K562 (cell line): ENCODE measurements around the gene PRKACA. TPM values are rescaled to one million over a fixed set of nuclear protein-coding genes. Genes with fewer than 3 reads are reported as not detected.
A peak's percentile ranks its signal among the peaks of the same experiment; 100 is the strongest.

ENCODE experiments used
- ATAC-seq: fragments of 200-7000 bp; cut with Tn5 transposase; 3 replicates; pipeline ENCODE4 v1.9.1; 2020; ENCODE audit warnings: moderate library complexity
- BruUV-seq: library from RNA; stranded (reverse); fragments of 400-500 nt; replicated peaks from 2 replicates; lab custom pipeline; 2021; lab: Mats Ljungman, UMichigan
- CTCF ChIA-PET: fragments of 300-600 bp; formaldehyde crosslinking; extraction: SDS; loops from one replicate; lab custom pipeline; 2021; ENCODE audit warnings: low intra/inter-chr PET ratio; lab: Yijun Ruan, JAX
- POLR2A ChIA-PET: fragments of 300-600, 350-650 bp; sonication (Branson Sonifier 250); formaldehyde crosslinking; extraction: SDS; loops from one replicate; lab custom pipeline; 2021; ENCODE audit warnings: antibody characterized with exemption, inconsistent platforms; lab: Yijun Ruan, JAX
- DNase-seq, 4 experiments: peaks; one replicate each; pipeline versions ENCODE4 v3.0.0 to v3.0.0-alpha.2; 2011 to 2018; ENCODE audit warnings: low spot score in 3 of 4, mixed read lengths in 3 of 4; ENCODE audit errors: extremely low read depth in 1 of 4
- FAIRE-seq: peaks from 2 replicates; lab custom pipeline; 2011; peaks lifted over from hg19 to GRCh38; lab: Jason Lieb, UNC
- H2AFZ ChIP-seq: 2 replicates; pipeline ENCODE4 v1.6.0; 2011; ENCODE audit warnings: low read depth, low read length, control low read depth, inconsistent platforms
- H3K27ac ChIP-seq: fragments of 200-600 bp; 3 replicates; pipeline ENCODE4 v1.8.0; 2011; ENCODE audit warnings: low read depth, mild to moderate bottlenecking, control low read depth, inconsistent platforms, low read length, moderate library complexity, mixed read lengths; ENCODE audit errors: extremely low read depth
- H3K27me3 ChIP-seq, 2 experiments: fragments of 300-600 bp in 1 of 2; 2 replicates in 1 of 2; 3 replicates in 1 of 2; pipeline versions ENCODE4 v1.6.0 to v1.8.0; 2011; ENCODE audit warnings: inconsistent platforms in 2 of 2, low read length in 2 of 2, mild to moderate bottlenecking in 1 of 2, mixed read lengths in 1 of 2, moderate library complexity in 1 of 2; ENCODE audit not compliant: control insufficient read depth in 2 of 2, insufficient read depth in 2 of 2
- H3K36me3 ChIP-seq: fragments of 300-600 bp; 3 replicates; pipeline ENCODE4 v1.8.0; 2011; ENCODE audit warnings: mild to moderate bottlenecking, low read length, inconsistent platforms; ENCODE audit not compliant: control insufficient read depth, insufficient read depth
- H3K4me1 ChIP-seq, 2 experiments: fragments of 200-600 bp in 1 of 2; replicated peaks in 1 of 2; 2 replicates in 1 of 2; 3 replicates in 1 of 2; pipeline versions ENCODE4 v1.5.1 to v1.8.0; 2011; ENCODE audit warnings: inconsistent platforms in 2 of 2, low read length in 2 of 2, mild to moderate bottlenecking in 1 of 2, mixed read lengths in 1 of 2, moderate library complexity in 1 of 2; ENCODE audit not compliant: control insufficient read depth in 2 of 2, insufficient read depth in 2 of 2
- H3K4me2 ChIP-seq: 2 replicates; pipeline ENCODE4 v1.6.1; 2011; ENCODE audit warnings: low read length, control low read depth, inconsistent platforms, mixed read lengths; ENCODE audit not compliant: insufficient read depth
- H3K4me3 ChIP-seq: fragments of 200-600 bp; sonication (generic), shearing (Covaris generic); 2 replicates; pipeline ENCODE4 v1.5.1; 2016; ENCODE audit warnings: control low read depth, inconsistent platforms
- H3K79me2 ChIP-seq: fragments of 200-600 bp; 3 replicates; pipeline ENCODE4 v1.8.0; 2011; ENCODE audit warnings: low read length, inconsistent platforms; ENCODE audit not compliant: control insufficient read depth, insufficient read depth
- H3K9ac ChIP-seq, 2 experiments: 2 replicates each; pipeline versions ENCODE4 v1.6.0 to v1.6.1; 2011; ENCODE audit warnings: low read depth in 2 of 2, low read length in 2 of 2, control low read depth in 1 of 2, inconsistent platforms in 1 of 2, mild to moderate bottlenecking in 1 of 2, mixed read lengths in 1 of 2; ENCODE audit not compliant: insufficient read depth in 1 of 2
- H3K9me1 ChIP-seq: one replicate; pipeline ENCODE4 v1.6.0; 2011; ENCODE audit warnings: inconsistent platforms, mild to moderate bottlenecking, low read length, moderate library complexity; ENCODE audit not compliant: control insufficient read depth, insufficient read depth
- H3K9me3 ChIP-seq: replicated peaks from 2 replicates; pipeline ENCODE4 v1.5.1; 2011; ENCODE audit warnings: low read depth, low read length, inconsistent platforms; ENCODE audit not compliant: control insufficient read depth, insufficient read depth
- H4K20me1 ChIP-seq: replicated peaks from 2 replicates; pipeline ENCODE4 v1.6.1; 2011; ENCODE audit warnings: low read length, inconsistent platforms, mixed read lengths; ENCODE audit not compliant: control insufficient read depth, insufficient read depth
- CBX3 ChIP-seq, 2 experiments: IDR thresholded peaks; 1 replicate in 1 of 2; 2 replicates in 1 of 2; pipeline ENCODE4 v1.6.1; 2012; ENCODE audit warnings: inconsistent platforms in 2 of 2, low read length in 2 of 2, borderline replicate concordance in 1 of 2, control low read depth in 1 of 2
- CTCF ChIP-seq, 3 experiments: IDR thresholded peaks in 2 of 3; conservative IDR thresholded peaks in 1 of 3; 2 replicates each; pipeline ENCODE4 v1.5.1; 2011 to 2012; ENCODE audit warnings: low read length in 3 of 3, mild to moderate bottlenecking in 3 of 3, control low read depth in 2 of 3, improper control_type of control experiment in 1 of 3, inconsistent platforms in 1 of 3, low read depth in 1 of 3, mixed read lengths in 1 of 3, moderate library complexity in 1 of 3; ENCODE audit not compliant: insufficient read depth in 2 of 3
- RAD21 ChIP-seq, 2 experiments: fragments of 250-450 bp in 1 of 2; fragments of 450-650 bp in 1 of 2; sonication (Bioruptor Pico) in 1 of 2; formaldehyde crosslinking in 1 of 2; IDR thresholded peaks in 1 of 2; conservative IDR thresholded peaks in 1 of 2; 2 replicates each; pipeline versions ENCODE4 v1.4.0 to v1.8.0; 2020 to 2022; ENCODE audit warnings: mild to moderate bottlenecking in 2 of 2, moderate library complexity in 1 of 2
- SAFB ChIP-seq: fragments of 200-400 bp; formaldehyde crosslinking; IDR thresholded peaks from 2 replicates; pipeline ENCODE4 v1.6.1; 2017; ENCODE audit warnings: low read depth, low read length, borderline replicate concordance
- ZNF12 ChIP-seq: sonication (generic); formaldehyde crosslinking; IDR thresholded peaks from 2 replicates; pipeline ENCODE4 v1.4.0; 2020; ENCODE audit warnings: mild to moderate bottlenecking, missing genetic modification reagents
- WGBS: fragments of 100-300 bp; shearing (Covaris generic); methylation state at CpG from one replicate; pipeline ENCODE4 v1.1.6; 2016; ENCODE audit warnings: low coverage, mixed read lengths; ENCODE audit not compliant: insufficient coverage; ENCODE audit errors: missing lambda C conversion rate; 5-methylcytosine and 5-hydroxymethylcytosine counted together
- in situ Hi-C: fragments of 300-500 bp; cut with MboI; formaldehyde crosslinking; loops from 4 replicates; pipeline ENCODE4 v1.15.0; 2018; ENCODE audit warnings: inconsistent platforms, mixed read lengths
- intact Hi-C: fragments of 100-400 bp; cut with micrococcal nuclease; formaldehyde crosslinking; loops from 2 replicates; pipeline ENCODE4 v1.14.2; 2022
- polyA plus RNA-seq, 8 experiments: library from polyadenylated mRNA; depleted of rRNA in 4 of 8; stranded (reverse) in 5 of 8; unstranded in 3 of 8; fragments of >200 nt; fragmentation: Nextera tagmentation in 2 of 8; fragmentation: Illumina TruSeq in 1 of 8; extraction: Ambion mirVana in 2 of 8; extraction: Trizol in 1 of 8; gene quantifications; 2 replicates each; pipeline versions ENCODE4 v1.2.1 to v1.2.3, GENCODE V29; 2011 to 2014; ENCODE audit warnings: inconsistent platforms in 1 of 8, missing spikeins in 1 of 8
- total RNA-seq, 7 experiments: library from RNA; depleted of rRNA in 6 of 7; stranded (reverse); fragments of >200 nt in 6 of 7; fragmentation: Illumina TruSeq in 2 of 7; extraction: Trizol in 2 of 7; gene quantifications; 2 replicates each; pipeline versions ENCODE4 v1.2.1 to v1.2.3, GENCODE V29; 2011 to 2021; ENCODE audit warnings: low replicate concordance in 1 of 7

PRKACA gene
- total and polyA plus RNA-seq, 9 of the 15 experiments (the other 6 are each of a cell fraction or from before 2014, with no cell fraction given) = 1.2 to 63.1 (median 13.0) TPM

- BruUV-seq = no TSS peak
These were observed 64.5 kb downstream of the PRKACA start for GRCh38 chr19:14053032-14053431.

More at GRCh38 chr19:14053032-14053431, 64.5 kb downstream of the PRKACA start:
- 44% methylated on average over 3 of the region's 3 CpGs for WGBS
- Histone ChIP-seq H4K20me1 (no peaks in the 10 kb centered on the region), H3K79me2 (no peaks in the 10 kb centered on the region), H3K4me2 (no peak overlapping the region), H3K9ac (no peak overlapping the region), H2AFZ (no peak overlapping the region), H3K9me3 (peaks cover 4% of the 10 kb centered on the region), H3K27ac (no peak overlapping the region), H3K9me1 (no peaks in the 10 kb centered on the region), H3K4me3 (no peak overlapping the region), H3K4me1 (peaks cover 0 to 44% of the 10 kb centered on the region in 2 experiments; a peak in 4 of 5 replicates), H3K36me3 (peaks cover 23% of the 10 kb centered on the region; the same call in 2 of the 3 replicates), H3K27me3 (no peaks in the 10 kb centered on the region)
- ChIA-PET POLR2A (interaction anchor here (0.6 to 1.1 kb wide), 3 partner anchors 10 to 125 kb away, joined by 3 to 4 read pairs (median 3); no protein-coding TSS in a partner anchor), CTCF (no interaction called here)
- TF ChIP-seq ZNF12 (CRISPR knock-in tag) (peak; percentile 99), SAFB (no peak), CTCF (IDR thresholded peaks at IDR 0.05 in 2 of 3, conservative IDR thresholded peaks at IDR 0.05 in 1 of 3; ENCODE audit: insufficient read depth in 2 of 3, low read depth in 1 of 3, low read length in 3 of 3) (peak; percentile 10 to 19 (median 18); a peak in 2 of 6 replicates), CBX3 (IDR thresholded peaks at IDR 0.05; ENCODE audit: borderline replicate concordance in 1 of 2, low read length in 2 of 2) (peak in 1 of 2 experiments; percentile 60; a peak in 1 of 3 replicates), RAD21 (CRISPR knock-in tag; conservative IDR thresholded peaks at IDR 0.05 in 1 of 2, IDR thresholded peaks at IDR 0.05 in 1 of 2) (peak in 1 of 2 experiments; percentile 23; a peak in 1 of 4 replicates)
- intact Hi-C loops (no loop called here), in situ Hi-C loops (loop anchor here (25.0 kb wide), 1 partner anchor 466 kb away; no protein-coding TSS in a partner anchor)
- DNase-seq = peak in 3 of 4 experiments; percentile 6 to 9 (median 7)
- FAIRE-seq = no peak
- ATAC-seq = peak; percentile 9; the same call in 1 of the 3 replicates
